Neuronal stem cell (in vitro differentiated cells): ENCODE data around the gene TSPAN9.

Source experiments
- DNase-seq: peaks from one replicate; pipeline ENCODE4 v3.0.0-alpha.2; 2013; ENCODE audit warnings: low spot score
- H2AFZ ChIP-seq: one replicate; pipeline ENCODE4 v1.6.1; 2013; ENCODE audit warnings: mild to moderate bottlenecking, low read length, inconsistent platforms
- H2AK5ac ChIP-seq: 2 replicates; pipeline ENCODE4 v1.6.1; 2013; ENCODE audit warnings: low read depth, mild to moderate bottlenecking, inconsistent platforms, low read length, moderate library complexity, mixed read lengths
- H2BK120ac ChIP-seq: 2 replicates; pipeline ENCODE4 v1.6.1; 2013; ENCODE audit warnings: low read depth, mild to moderate bottlenecking, inconsistent platforms, low read length, moderate library complexity, mixed read lengths
- H2BK12ac ChIP-seq: one replicate; pipeline ENCODE4 v1.6.1; 2013; ENCODE audit warnings: low read length, inconsistent platforms
- H2BK15ac ChIP-seq: 2 replicates; pipeline ENCODE4 v1.6.1; 2013; ENCODE audit warnings: mild to moderate bottlenecking, low read length, inconsistent platforms, mixed read lengths
- H2BK5ac ChIP-seq: one replicate; pipeline ENCODE4 v1.6.1; 2013; ENCODE audit warnings: inconsistent platforms, mild to moderate bottlenecking, low read length, moderate library complexity
- H3K14ac ChIP-seq: one replicate; pipeline ENCODE4 v1.6.1; 2013; ENCODE audit warnings: low read length, inconsistent platforms
- H3K18ac ChIP-seq: 2 replicates; pipeline ENCODE4 v1.6.1; 2013; ENCODE audit warnings: low read length, inconsistent platforms
- H3K23ac ChIP-seq: 2 replicates; pipeline ENCODE4 v1.6.1; 2013; ENCODE audit warnings: low read depth, mild to moderate bottlenecking, mixed read lengths, low read length, inconsistent platforms; ENCODE audit not compliant: poor library complexity
- H3K27ac ChIP-seq: replicated peaks from 3 replicates; pipeline ENCODE4 v1.5.1; 2013; ENCODE audit warnings: low read length, inconsistent platforms
- H3K27me3 ChIP-seq, 3 experiments: 2 replicates each; pipeline ENCODE4 v1.6.1; 2013; ENCODE audit warnings: low read length in 3 of 3, mild to moderate bottlenecking in 2 of 3, inconsistent platforms in 1 of 3, low read depth in 1 of 3, mixed read lengths in 1 of 3, moderate library complexity in 1 of 3; ENCODE audit not compliant: control insufficient read depth in 3 of 3, insufficient read depth in 3 of 3
- H3K36me3 ChIP-seq, 2 donors: replicated peaks in 1 of 2; 2 replicates each; pipeline ENCODE4 v1.6.1; 2013; ENCODE audit warnings: low read length in 2 of 2; ENCODE audit not compliant: control insufficient read depth in 2 of 2, insufficient read depth in 2 of 2
- H3K4ac ChIP-seq: 2 replicates; pipeline ENCODE4 v1.6.1; 2013; ENCODE audit warnings: inconsistent platforms, mild to moderate bottlenecking, low read length, moderate library complexity
- H3K4me1 ChIP-seq, 2 donors: 1 replicate in 1 of 2; 2 replicates in 1 of 2; pipeline ENCODE4 v1.6.1; 2013; ENCODE audit warnings: low read length in 2 of 2, low read depth in 1 of 2; ENCODE audit not compliant: control insufficient read depth in 2 of 2, insufficient read depth in 1 of 2
- H3K4me2 ChIP-seq: one replicate; pipeline ENCODE4 v1.6.1; 2013; ENCODE audit warnings: mild to moderate bottlenecking, low read length, inconsistent platforms; ENCODE audit not compliant: insufficient read depth, poor library complexity, severe bottlenecking
- H3K4me3 ChIP-seq, 2 donors: 2 replicates each; pipeline ENCODE4 v1.5.1; 2013; ENCODE audit warnings: low read length in 2 of 2, mild to moderate bottlenecking in 2 of 2, inconsistent platforms in 1 of 2, moderate library complexity in 1 of 2
- H3K79me1 ChIP-seq: one replicate; pipeline ENCODE4 v1.6.1; 2013; ENCODE audit warnings: low read depth, mild to moderate bottlenecking, inconsistent platforms, low read length, moderate library complexity
- H3K9ac ChIP-seq: one replicate; pipeline ENCODE4 v1.6.1; 2013; ENCODE audit warnings: mild to moderate bottlenecking, low read depth, low read length, inconsistent platforms; ENCODE audit not compliant: poor library complexity
- H3K9me3 ChIP-seq, 2 donors: replicated peaks in 1 of 2; 2 replicates each; pipeline versions ENCODE3 to v1.6.1; 2013; ENCODE audit warnings: low read length in 2 of 2, mild to moderate bottlenecking in 2 of 2, inconsistent platforms in 1 of 2, low read depth in 1 of 2, mixed read lengths in 1 of 2, moderate library complexity in 1 of 2; ENCODE audit not compliant: control insufficient read depth in 2 of 2, insufficient read depth in 1 of 2
- H4K8ac ChIP-seq: one replicate; pipeline ENCODE4 v1.6.1; 2013; ENCODE audit warnings: low read depth, mild to moderate bottlenecking, inconsistent platforms, low read length, moderate library complexity
- H4K91ac ChIP-seq: one replicate; pipeline ENCODE4 v1.6.1; 2013; ENCODE audit warnings: low read length, low read depth, mild to moderate bottlenecking, inconsistent platforms; ENCODE audit not compliant: poor library complexity
- WGBS, 2 donors: extraction: QIAGEN DNeasy Blood & Tissue Kit; methylation state at CpG; one replicate each; pipeline ENCODE4 v1.1.7; 2013; ENCODE audit warnings: missing lambda C conversion rate in 2 of 2, mixed read lengths in 1 of 2; ENCODE audit not compliant: insufficient read length in 2 of 2, insufficient replicate concordance in 1 of 2; ENCODE audit errors: extremely low coverage in 2 of 2; 5-methylcytosine and 5-hydroxymethylcytosine counted together

The TSPAN9 gene

GRCh38 chr12:3049176-3049575 lies 28.0 kb upstream of the TSPAN9 start:
- no peak overlapping the region for H3K9ac ChIP-seq
- no peaks in the 10 kb centered on the region for H3K36me3 ChIP-seq
- no peak overlapping the region for H3K14ac ChIP-seq
- H2AK5ac ChIP-seq, result no peak overlapping the region
- no peak overlapping the region for H3K23ac ChIP-seq
- no peak for DNase-seq
- H2BK12ac ChIP-seq, result no peak overlapping the region
- H3K27me3 ChIP-seq, result no peaks in the 10 kb centered on the region
- no peaks in the 10 kb centered on the region for H3K9me3 ChIP-seq
- H2AFZ ChIP-seq, result no peak overlapping the region
- peaks cover 6 to 10% of the 10 kb centered on the region in 2 donors for H3K4me1 ChIP-seq
- no peak overlapping the region for H4K8ac ChIP-seq
- H4K91ac ChIP-seq, result no peak overlapping the region
- H3K4ac ChIP-seq, result no peak overlapping the region
- no peaks in the 10 kb centered on the region for H3K79me1 ChIP-seq
- no peak overlapping the region for H2BK120ac ChIP-seq
- H2BK5ac ChIP-seq, result no peak overlapping the region
- H3K18ac ChIP-seq, result peak overlapping the region; percentile 36
- no peak overlapping the region for H3K27ac ChIP-seq
- peak overlapping the region; percentile 20 for H2BK15ac ChIP-seq
- WGBS, 2 donors, result no CpG with 5 or more reads among the region's 9 CpGs
- no peak overlapping the region for H3K4me3 ChIP-seq
- no peak overlapping the region for H3K4me2 ChIP-seq

DNA sequence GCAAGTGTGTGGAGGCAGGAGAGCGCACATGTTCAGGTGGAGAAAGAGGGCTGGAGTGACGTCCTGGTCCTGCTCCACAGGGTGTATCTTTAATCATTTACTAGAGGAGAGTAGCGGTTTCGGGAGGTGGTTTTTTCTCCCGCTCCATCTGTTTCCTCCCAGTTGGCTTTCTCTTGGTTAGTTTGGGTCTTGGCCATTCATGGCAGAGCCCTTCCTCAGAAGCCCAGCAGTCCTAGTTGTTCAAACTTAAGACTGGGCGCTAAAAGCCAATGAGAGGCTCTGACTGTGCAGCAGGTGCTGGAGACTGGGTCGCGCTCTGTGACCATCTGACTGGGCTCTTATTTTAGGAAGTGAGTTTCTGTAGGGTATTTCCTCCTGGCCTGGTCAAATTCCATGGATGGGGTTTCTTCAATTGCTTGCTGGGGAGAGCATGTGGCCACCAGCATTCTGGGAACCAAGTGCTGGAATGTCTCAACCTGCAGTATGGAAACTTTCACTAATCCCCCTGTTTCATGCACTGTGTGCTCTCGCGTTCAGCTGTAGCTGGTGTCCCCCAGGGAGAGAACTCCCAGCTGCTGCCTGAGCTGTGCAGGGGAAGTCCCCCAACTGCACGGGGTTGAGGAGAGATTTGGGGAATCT lies 27.4 kb upstream of the TSPAN9 start:
- Histone ChIP-seq H4K91ac (no peak overlapping the region), H3K36me3 (no peaks in the 10 kb centered on the region), H3K9ac (no peak overlapping the region), H3K27me3 (no peaks in the 10 kb centered on the region), H3K9me3 (no peaks in the 10 kb centered on the region), H3K79me1 (no peaks in the 10 kb centered on the region), H3K27ac (no peak overlapping the region), H2BK120ac (no peak overlapping the region), H2AK5ac (no peak overlapping the region), H3K23ac (no peak overlapping the region), H4K8ac (no peak overlapping the region), H3K4ac (no peak overlapping the region), H3K4me3 (no peak overlapping the region), H2BK15ac (peak overlapping the region; percentile 20), H3K4me2 (no peak overlapping the region), H2BK12ac (no peak overlapping the region), H3K4me1 (peaks cover 6 to 10% of the 10 kb centered on the region in 2 donors), H3K14ac (no peak overlapping the region), H3K18ac (peak overlapping the region; percentile 36), H2BK5ac (no peak overlapping the region), H2AFZ (no peak overlapping the region)
- no peak for DNase-seq
- no CpG with 5 or more reads among the region's 11 CpGs for WGBS, 2 donors

DNA sequence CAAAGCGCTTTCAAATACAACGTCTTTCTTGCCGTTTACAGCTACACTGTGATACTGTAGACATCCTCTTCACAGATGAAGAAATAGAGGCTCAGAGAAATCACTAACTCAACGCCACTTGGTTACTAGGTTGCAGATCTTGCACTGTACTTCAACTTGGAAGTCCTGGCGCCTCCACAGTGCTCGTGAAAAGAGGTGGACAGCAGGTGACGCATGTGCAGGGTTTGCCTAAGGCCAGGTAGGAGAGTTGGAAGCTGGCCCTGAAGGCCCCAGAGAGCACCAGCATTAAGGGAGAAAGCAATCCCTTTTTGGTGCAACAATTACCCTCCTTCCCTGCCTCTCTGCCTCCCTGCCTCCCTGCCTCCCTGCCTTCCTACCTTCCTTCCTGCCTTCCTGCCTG lies 22.8 kb upstream of the TSPAN9 start:
- Histone ChIP-seq H3K9me3 (no peaks in the 10 kb centered on the region), H2AFZ (no peak overlapping the region), H3K4ac (no peak overlapping the region), H2BK120ac (no peak overlapping the region), H3K79me1 (no peaks in the 10 kb centered on the region), H3K4me3 (peak overlapping the region in 1 of 2 donors; percentile 65), H3K27me3 (no peaks in the 10 kb centered on the region), H3K27ac (no peak overlapping the region), H3K36me3 (no peaks in the 10 kb centered on the region), H2BK15ac (no peak overlapping the region), H2BK5ac (no peak overlapping the region), H3K4me2 (no peak overlapping the region), H4K91ac (no peak overlapping the region), H2BK12ac (no peak overlapping the region), H3K23ac (no peak overlapping the region), H2AK5ac (no peak overlapping the region), H3K4me1 (peaks cover 0 to 8% of the 10 kb centered on the region in 2 donors), H3K9ac (peak overlapping the region; percentile 21), H3K14ac (no peak overlapping the region), H3K18ac (peak overlapping the region; percentile 8), H4K8ac (no peak overlapping the region)
- WGBS, 2 donors, result no CpG with 5 or more reads among the region's 7 CpGs
- DNase-seq, result no peak

DNA sequence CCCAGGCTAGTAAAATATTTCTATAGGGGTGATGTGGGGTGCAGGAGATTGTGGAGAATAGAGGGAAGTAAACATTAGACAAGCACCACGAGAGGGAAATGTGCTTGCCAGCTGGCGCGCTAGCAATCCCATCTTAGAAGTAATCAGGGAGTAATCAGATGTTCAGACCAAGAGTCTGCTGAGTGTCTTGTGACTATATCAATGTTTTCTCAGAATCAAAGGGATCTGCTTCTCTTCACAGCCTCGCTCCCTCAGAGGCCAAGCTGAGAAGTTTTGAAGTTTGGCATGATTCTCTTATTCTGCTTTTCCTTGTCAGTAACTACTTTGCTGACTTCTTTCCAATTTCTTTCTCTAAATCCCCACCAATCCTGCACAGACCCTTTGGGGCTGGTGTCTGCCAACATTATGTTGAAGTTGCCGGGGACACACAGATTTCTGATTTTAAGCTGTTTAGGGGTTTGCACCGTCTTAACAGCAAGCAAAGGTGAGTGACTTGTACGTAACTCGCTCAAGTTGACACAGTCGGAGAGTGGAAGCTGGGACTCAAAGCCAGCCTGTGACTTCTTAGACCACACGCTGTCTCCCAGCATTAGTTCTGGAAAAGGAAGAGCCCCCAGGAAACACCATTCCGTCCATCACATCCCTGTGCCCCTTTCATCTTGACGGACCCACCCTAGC lies 22.0 kb upstream of the TSPAN9 start:
- H3K79me1 ChIP-seq, result no peaks in the 10 kb centered on the region
- no peak overlapping the region for H3K9ac ChIP-seq
- no peak overlapping the region for H3K23ac ChIP-seq
- H3K18ac ChIP-seq, result no peak overlapping the region
- peaks cover 0 to 7% of the 10 kb centered on the region in 2 donors for H3K4me1 ChIP-seq
- no peak overlapping the region for H3K27ac ChIP-seq
- DNase-seq, result no peak
- no peak overlapping the region for H3K4ac ChIP-seq
- H4K8ac ChIP-seq, result no peak overlapping the region
- H2BK5ac ChIP-seq, result no peak overlapping the region
- no peak overlapping the region for H3K14ac ChIP-seq
- no peaks in the 10 kb centered on the region for H3K27me3 ChIP-seq
- H2AK5ac ChIP-seq, result no peak overlapping the region
- H3K9me3 ChIP-seq, result no peaks in the 10 kb centered on the region
- H2BK120ac ChIP-seq, result no peak overlapping the region
- no peak overlapping the region for H2BK12ac ChIP-seq
- no peak overlapping the region for H2BK15ac ChIP-seq
- peak overlapping the region; percentile 50 for H2AFZ ChIP-seq
- no peak overlapping the region for H3K4me3 ChIP-seq
- no CpG with 5 or more reads among the region's 12 CpGs for WGBS, 2 donors
- no peak overlapping the region for H3K4me2 ChIP-seq
- no peak overlapping the region for H4K91ac ChIP-seq
- no peaks in the 10 kb centered on the region for H3K36me3 ChIP-seq
